Ascending aorta (tissue), 2 donors: Measurements from ENCODE around the gene ADSS1. TPM values are rescaled to one million over a fixed set of nuclear protein-coding genes. Genes with fewer than 3 reads are reported as not detected.
"Not testable (repeated sequence)": the region's sequence is repeated elsewhere in the genome, so short reads cannot be mapped to it uniquely, and the experiment has no call there.

Source experiments
- DNase-seq, 2 donors: peaks; one replicate each; pipeline ENCODE4 v3.0.0-alpha.2; 2019; ENCODE audit warnings: low spot score in 2 of 2
- H3K27ac ChIP-seq, 2 donors: fragments of 200-600 bp; sonication (generic); one replicate each; pipeline ENCODE4 v1.5.1; 2016 to 2017; ENCODE audit warnings: mild to moderate bottlenecking in 1 of 2
- H3K27me3 ChIP-seq: fragments of 200-600 bp; sonication (generic); one replicate; pipeline ENCODE4 v1.5.1; 2017
- H3K36me3 ChIP-seq, 2 donors: fragments of 200-600 bp; sonication (generic); one replicate each; pipeline ENCODE4 v1.5.1; 2016
- H3K4me1 ChIP-seq, 2 donors: fragments of 200-600 bp; sonication (generic); one replicate each; pipeline ENCODE4 v1.5.1; 2016 to 2017; ENCODE audit warnings: mild to moderate bottlenecking in 1 of 2
- H3K4me3 ChIP-seq, 2 donors: fragments of 200-600 bp; sonication (generic); one replicate each; pipeline ENCODE4 v1.5.1; 2016 to 2017; ENCODE audit warnings: mild to moderate bottlenecking in 1 of 2
- H3K9me3 ChIP-seq, 2 donors: fragments of 200-600 bp; sonication (generic); one replicate each; pipeline ENCODE4 v1.5.1; 2016
- CTCF ChIP-seq, 3 experiments: fragments of 200-600 bp in 2 of 3; fragments of 450-650 bp in 1 of 3; sonication (generic) in 2 of 3; IDR thresholded peaks; one replicate each; pipeline ENCODE4 v1.5.1; 2016 to 2019; ENCODE audit warnings: antibody characterized with exemption in 3 of 3, mild to moderate bottlenecking in 1 of 3, moderate library complexity in 1 of 3
- intact Hi-C: fragments of 100-400 bp; cut with DNase I; formaldehyde crosslinking; loops from one replicate; pipeline ENCODE4 v1.15.1; 2023
- total RNA-seq: library from RNA; depleted of rRNA; stranded (reverse); fragments of >200 nt; gene quantifications from one replicate; pipeline ENCODE4 v1.1.0, GENCODE V29; 2016

ADSS1 gene
- total RNA-seq, 1 donor from 2014 or later, result 30.2 TPM

GRCh38 chr14:104725772-104726548, 1.9 kb downstream of the ADSS1 start:
- DNase-seq, result no peak
- peak overlapping the region in 1 of 2 donors; percentile 94 for H3K4me3 ChIP-seq
- no peak for TF ChIP-seq CTCF (IDR thresholded peaks at IDR 0.05)
- H3K27me3 ChIP-seq, result no peaks in the 10 kb centered on the region
- no peaks in the 10 kb centered on the region for H3K9me3 ChIP-seq
- H3K4me1 ChIP-seq, result peaks cover 24 to 47% of the 10 kb centered on the region in 2 donors
- intact Hi-C loops, result no loop called here
- no peaks in the 10 kb centered on the region for H3K36me3 ChIP-seq
- peak overlapping the region; percentile 84 to 89 for H3K27ac ChIP-seq

GRCh38 chr14:104726600-104727451, 2.8 kb downstream of the ADSS1 start:
- TF ChIP-seq CTCF (IDR thresholded peaks at IDR 0.05), result no peak
- H3K27ac ChIP-seq, result peak overlapping the region; percentile 84 to 89
- intact Hi-C loops, result no loop called here

GRCh38 chr14:104728631-104729030, 4.6 kb downstream of the ADSS1 start:
- no peak for DNase-seq
- Histone ChIP-seq H3K9me3 (no peaks in the 10 kb centered on the region), H3K4me3 (no peak overlapping the region), H3K27ac (no peak overlapping the region), H3K36me3 (no peaks in the 10 kb centered on the region), H3K27me3 (no peaks in the 10 kb centered on the region), H3K4me1 (peaks cover 21 to 51% of the 10 kb centered on the region in 2 donors)
- no peak for TF ChIP-seq CTCF (IDR thresholded peaks at IDR 0.05)
- intact Hi-C loops, result no loop called here

More at GRCh38 chr14:104726600-104727451, 2.8 kb downstream of the ADSS1 start:
- Histone ChIP-seq H3K36me3 (no peaks in the 10 kb centered on the region), H3K9me3 (no peaks in the 10 kb centered on the region), H3K4me3 (peak overlapping the region in 1 of 2 donors; percentile 94), H3K27me3 (no peaks in the 10 kb centered on the region), H3K4me1 (peaks cover 29 to 51% of the 10 kb centered on the region in 2 donors)
- DNase-seq, result no peak

GRCh38 chr14:104729176-104729834, 5.3 kb downstream of the ADSS1 start:
- H3K36me3 ChIP-seq, intact Hi-C loops, H3K9me3 ChIP-seq, DNase-seq, H3K27me3 ChIP-seq, H3K4me3 ChIP-seq, H3K27ac ChIP-seq: not testable (repeated sequence)
- peaks cover 24 to 54% of the 10 kb centered on the region in 2 donors for H3K4me1 ChIP-seq

- no peaks in the 10 kb centered on the region for H3K27me3 ChIP-seq
- peaks cover 22 to 56% of the 10 kb centered on the region in 2 donors for H3K4me1 ChIP-seq
- H3K27ac ChIP-seq, result peak overlapping the region in 1 of 2 donors; percentile 33
- no peaks in the 10 kb centered on the region for H3K9me3 ChIP-seq
- H3K4me3 ChIP-seq, result no peak overlapping the region
- TF ChIP-seq CTCF (IDR thresholded peaks at IDR 0.05), result no peak
- intact Hi-C loops, result loop anchor here (10.0 kb wide), 1 partner anchor 755 kb away; the partner anchor contains the start of gene CRIP1
- H3K36me3 ChIP-seq, result no peaks in the 10 kb centered on the region
- no peak for DNase-seq
These were observed 5.8 kb downstream of the ADSS1 start for GRCh38 chr14:104729835-104730181.
